Activated CD4-positive, alpha-beta T cell treated with anti-CD3 and anti-CD28 coated beads, Interleukin-2, amount 50 U/mL, for 16 hours (primary cell): ENCODE measurements around the gene MYMK.
"Not testable (repeated sequence)": the region's sequence is repeated elsewhere in the genome, so short reads cannot be mapped to it uniquely, and the experiment has no call there.

ENCODE experiments used
- DNase-seq: peaks from one replicate; pipeline ENCODE4 v3.0.0-alpha.2; 2020

MYMK gene, protein sequence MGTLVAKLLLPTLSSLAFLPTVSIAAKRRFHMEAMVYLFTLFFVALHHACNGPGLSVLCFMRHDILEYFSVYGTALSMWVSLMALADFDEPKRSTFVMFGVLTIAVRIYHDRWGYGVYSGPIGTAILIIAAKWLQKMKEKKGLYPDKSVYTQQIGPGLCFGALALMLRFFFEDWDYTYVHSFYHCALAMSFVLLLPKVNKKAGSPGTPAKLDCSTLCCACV

DNA sequence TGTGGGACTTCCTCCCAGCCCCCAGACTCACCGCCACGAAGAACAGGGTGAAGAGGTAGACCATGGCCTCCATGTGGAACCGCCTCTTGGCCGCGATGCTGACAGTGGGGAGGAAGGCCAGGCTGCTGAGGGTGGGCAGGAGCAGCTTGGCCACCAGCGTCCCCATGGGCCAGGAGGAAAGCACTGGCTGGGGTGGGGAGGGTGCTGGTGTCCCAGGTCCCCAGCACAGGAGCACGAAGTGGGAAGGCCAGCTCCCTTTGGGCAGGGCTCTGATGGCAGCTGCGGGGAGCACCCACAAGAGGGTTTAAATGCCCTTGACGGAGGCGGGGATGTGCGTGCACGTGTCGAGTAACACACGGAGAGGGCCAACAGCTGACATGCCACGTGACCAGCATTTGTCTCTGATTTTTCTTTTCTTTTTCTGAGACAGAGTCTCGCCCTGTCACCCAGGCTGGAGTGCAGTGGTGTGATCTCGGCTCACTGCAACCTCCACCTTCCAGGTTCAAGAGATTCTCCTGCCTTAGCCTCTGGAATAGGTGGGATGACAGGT lies at the start of gene MYMK:
Gene MYMK, minus strand, starts transcription at position 281 of the 550 bp plus-strand sequence. Its CDS starts 115 bp downstream, at position 166.
- no peak for DNase-seq

DNA sequence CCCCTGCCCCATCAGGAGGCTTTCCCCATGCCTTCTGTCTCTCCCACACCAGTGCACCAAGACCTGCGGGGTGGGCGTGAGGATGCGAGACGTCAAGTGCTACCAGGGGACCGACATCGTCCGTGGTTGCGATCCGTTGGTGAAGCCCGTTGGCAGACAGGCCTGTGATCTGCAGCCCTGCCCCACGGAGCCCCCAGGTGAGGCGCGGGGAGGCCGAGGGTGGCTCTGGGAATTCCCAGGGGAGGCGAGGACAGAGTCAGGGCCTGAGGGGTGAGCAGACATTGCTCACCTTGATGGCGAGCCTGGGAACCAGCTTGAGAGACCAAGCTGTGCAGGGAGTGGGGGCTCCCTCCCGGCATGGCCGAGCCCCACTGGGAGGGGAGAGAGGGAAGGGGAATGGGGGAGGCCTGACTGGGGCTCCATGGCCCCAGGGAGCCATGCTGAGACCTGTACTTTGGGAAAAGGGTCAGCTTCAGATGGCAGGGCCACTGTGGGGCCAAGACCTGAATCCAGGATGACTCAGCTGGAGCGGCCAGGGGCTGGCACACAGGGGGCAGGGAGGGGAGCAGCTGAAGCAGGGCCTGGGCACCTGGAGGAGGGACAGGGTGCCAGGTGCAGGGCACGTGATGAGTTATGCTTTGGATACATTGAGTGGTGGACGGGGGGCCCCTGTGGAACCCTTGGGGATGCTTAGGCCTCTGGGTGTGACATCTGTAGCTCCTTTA lies 49.2 kb upstream of the MYMK start:
- DNase-seq: no peak

DNA sequence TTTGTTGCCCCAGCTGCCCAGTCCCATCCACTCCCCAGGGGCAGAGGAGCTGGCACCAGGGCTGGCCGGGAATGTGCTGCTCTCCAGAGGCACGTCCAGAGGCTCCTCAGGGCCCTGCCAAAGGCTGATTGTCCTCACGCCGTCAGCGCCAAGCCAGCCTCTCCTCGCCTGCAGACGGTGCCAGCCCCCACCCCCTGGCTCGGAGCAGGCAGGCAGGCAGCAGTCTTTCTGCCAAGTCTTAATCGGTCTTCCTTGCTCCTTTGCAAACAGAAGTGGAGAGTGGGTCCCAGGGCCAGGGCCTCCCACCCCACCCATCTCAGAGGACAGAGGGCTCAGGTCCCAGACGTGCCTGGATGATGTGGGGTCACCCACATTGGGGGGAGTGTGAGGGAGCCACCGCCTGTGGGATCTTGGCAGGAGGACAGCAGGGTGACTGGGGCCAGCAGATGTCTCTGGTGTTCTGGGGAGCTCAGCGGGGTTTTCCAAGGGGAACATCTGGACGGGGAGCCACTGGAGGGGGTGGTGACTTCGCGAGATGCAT lies 48.1 kb upstream of the MYMK start:
- DNase-seq: no peak

DNA sequence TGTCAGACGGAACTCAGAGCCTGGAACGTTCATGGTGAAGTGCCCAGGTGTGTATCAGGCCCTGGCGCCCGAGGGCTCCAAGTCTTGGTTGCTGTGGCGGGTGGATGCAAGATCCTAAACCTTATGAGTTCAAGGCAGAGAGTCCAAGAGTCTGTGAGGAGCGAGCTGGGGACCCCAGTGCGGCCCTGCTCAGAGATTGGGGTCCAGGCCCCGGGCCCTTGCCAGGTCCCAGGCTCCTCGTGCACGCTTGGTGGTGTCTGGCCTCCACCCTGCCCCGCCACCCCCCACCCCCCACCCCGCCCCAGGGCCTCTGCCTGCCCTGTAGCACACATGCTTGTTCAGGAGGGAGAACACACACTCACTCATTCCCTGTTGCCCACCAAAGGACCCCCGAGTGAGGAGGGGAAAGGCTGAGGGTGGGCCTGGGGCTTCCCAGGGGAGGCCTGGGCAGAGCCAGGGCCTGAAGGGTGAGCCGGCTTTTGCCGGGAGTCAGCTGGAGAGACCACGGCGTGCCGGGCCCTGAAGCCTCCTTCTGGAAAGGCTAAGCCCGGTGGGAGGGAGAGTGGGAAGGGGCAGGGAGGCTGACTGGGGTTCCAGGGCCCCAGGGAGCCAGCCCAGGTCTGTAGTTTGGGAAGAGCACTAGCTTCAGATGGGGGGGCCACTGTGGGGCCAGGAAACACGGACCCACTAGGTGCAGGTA lies 47.3 kb upstream of the MYMK start:
- DNase-seq: no peak

DNA sequence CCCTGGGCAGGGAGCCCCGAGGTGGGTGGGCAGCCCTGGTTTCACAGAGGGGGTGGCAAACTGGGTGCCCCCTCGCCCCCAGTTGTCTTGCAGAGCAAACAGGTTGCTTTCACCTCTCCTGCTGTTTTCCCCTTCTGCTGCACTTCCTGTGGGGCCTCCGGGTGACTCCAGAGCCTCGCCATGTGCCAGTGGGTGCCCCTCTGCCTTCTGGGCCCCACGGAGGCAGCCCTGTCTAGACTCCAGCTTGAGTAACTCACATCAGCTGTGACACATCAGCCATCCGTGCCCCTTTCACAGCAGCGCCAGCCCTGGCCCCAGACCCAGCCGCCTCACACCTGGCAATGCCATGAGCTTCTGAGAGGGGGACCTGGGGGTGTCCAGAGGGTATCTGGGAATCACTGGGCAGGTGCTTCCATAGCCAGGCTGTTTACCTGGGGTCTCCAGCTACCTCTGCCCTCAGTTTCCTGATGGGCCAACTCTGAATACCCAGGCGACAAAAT lies 46.7 kb upstream of the MYMK start:
- DNase-seq: no peak

DNA sequence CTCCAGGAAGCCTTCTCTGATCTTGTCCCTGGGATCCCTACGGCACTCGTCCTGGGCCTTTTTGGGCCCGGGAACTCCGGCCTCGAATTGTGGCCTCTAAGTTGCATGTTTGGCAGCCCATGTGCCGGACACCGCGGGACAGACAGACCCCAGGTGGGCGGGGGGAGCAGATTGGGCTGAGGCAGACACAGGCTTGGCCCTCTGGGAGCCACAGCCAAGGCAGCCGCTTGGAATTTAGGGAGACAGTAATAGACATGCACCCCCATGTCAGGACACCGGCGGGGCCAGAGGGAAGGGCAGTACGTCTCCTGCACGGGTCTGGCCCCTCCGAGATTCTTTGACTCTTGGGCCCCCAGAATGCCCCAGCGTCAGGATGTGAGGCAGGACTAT lies 45.9 kb upstream of the MYMK start:
- no peak for DNase-seq

DNA sequence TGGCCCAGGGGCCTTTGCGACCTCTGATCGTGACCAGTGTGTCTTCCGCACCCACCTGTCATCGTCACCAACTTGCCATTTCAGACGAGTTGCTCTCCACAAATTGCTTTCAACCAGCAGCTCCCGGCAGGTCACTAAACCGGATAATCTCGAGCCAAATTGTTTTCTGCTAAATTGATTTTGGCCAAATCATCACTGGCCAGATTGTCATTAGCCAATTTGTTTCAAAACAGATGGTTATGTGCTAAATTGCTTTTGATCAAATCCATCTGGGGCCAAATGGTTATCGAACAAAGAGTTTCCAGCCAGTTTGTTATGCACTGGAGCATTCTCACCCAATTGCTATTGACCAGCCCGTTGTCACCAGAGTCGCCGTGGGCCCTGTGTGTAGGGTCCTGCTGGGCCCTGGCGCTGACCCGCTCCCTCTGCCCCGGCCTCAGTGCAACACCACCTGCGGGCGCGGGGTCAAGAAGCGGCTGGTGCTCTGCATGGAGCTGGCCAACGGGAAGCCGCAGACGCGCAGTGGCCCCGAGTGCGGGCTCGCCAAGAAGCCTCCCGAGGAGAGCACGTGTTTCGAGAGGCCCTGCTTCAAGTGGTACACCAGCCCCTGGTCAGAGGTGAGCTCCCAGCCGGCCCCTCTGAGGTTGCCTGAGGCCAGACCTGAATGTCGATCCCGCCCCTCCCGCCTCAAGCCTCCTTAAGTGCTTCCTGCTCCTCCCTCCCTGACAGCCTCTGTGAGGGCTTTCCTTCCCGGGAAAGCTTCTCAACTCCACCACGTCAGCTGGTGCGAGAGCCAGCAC lies 45.3 kb upstream of the MYMK start:
- DNase-seq: no peak

DNA sequence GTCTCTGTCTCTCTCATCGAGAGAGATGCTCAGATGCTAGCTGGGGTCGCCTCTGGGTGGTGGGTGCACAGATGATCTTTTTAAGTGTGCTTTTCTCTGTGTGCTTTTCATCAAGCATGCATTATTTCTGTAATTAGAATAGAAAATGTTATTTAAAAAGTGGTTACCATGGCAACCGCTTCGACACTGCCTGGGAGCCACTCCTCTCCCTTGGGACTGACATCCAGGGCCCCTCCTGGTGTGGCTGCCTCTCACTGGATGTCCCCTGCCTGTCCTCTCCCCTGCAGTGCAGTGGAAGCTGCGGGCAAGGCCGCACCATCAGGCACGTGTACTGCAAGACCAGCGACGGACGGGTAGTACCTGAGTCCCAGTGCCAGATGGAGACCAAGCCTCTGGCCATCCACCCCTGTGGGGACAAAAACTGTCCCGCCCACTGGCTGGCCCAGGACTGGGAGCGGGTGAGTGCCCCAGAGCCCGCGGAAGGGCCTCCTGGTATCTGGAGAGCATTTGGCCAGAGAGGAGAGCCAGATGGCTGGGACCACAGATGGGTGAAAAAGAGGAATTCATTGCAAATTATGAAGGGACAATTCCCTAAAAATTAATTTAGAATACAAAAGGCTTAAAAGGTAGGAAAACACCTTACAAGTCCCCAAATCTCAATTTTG lies 44.5 kb upstream of the MYMK start:
- DNase-seq: no peak

DNA sequence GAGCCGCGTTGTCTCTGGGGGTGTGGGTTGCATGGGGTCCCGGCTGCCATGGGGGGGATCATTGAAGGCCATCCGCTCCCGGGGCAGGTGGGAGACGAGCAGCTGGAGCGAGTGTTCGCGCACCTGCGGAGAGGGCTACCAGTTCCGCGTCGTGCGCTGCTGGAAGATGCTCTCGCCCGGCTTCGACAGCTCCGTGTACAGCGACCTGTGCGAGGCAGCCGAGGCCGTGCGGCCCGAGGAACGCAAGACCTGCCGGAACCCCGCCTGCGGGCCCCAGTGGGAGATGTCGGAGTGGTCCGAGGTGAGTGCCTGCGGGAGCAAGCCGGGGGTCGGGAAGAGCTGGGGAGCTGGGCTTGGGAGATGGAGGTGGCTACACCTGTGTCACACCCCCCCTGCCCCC lies 43.4 kb upstream of the MYMK start:
- no peak for DNase-seq

DNA sequence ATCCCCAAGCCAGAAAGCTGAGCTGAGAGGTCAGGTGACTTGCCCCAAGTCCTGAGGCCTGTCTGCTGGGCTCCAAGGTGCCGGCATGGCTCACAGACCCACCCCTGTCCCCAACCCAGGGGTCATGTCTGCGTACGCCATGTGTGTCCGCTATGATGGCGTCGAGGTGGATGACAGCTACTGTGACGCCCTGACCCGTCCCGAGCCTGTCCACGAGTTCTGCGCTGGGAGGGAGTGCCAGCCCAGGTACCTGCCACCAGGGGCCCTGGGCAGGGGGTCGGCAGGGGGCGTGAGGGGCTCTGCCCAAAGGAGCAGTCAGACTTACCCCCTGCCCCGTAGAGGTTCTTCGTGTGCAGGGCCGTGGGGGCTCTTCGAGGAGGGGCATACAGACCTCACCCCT lies 42.1 kb upstream of the MYMK start:
- no peak for DNase-seq

DNA sequence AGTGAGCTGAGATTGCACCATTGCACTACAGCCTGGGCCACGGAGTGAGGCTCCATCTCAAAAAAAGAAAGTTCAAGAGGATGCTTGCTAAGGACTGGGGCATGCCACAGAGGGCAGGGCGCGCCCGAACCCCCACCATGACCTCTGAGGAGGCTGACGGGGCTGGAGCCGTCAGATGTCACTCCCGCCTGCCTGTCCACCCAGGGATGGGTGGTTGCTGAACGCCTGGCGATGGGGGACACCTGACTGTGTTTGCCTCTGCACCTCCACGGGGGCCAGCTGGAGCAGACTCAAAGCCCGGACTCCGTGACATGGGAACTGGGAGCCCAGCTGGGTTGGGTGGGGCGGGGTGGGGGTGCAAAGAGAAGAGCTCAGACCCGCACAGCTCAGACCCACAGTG lies 41.6 kb upstream of the MYMK start:
- DNase-seq: no peak

DNA sequence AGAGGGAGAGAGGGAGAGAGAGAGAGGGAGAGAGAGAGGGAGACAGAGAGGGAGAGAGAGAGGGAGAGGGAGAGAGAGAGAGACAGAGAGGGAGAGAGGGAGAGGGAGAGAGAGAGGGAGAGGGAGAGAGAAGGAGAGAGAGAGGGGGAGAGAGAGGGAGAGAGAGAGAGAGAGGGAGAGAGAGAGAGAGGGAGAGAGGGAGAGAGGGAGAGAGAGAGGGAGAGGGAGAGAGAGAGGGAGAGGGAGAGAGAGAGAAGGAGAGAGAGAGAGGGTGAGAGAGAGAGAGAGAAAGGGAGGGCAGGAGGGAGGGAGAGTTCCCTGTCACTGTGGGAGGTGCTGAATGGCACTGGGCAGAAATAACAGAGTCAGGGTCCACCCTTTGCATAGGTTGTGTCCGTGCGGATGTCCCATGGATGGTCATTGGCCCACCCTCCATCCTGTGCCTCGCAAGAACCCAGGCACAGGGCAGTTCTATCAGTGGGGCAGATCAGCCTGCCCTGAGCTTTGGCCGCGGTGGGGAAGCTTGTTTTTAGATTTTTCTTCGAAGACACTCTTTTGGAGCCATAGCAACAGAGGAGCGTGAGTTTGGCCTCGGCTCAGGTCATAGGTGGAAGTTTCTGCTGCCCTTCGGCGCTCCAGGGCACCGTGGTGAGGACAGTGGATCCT lies 39.8 kb upstream of the MYMK start:
- DNase-seq: no peak

DNA sequence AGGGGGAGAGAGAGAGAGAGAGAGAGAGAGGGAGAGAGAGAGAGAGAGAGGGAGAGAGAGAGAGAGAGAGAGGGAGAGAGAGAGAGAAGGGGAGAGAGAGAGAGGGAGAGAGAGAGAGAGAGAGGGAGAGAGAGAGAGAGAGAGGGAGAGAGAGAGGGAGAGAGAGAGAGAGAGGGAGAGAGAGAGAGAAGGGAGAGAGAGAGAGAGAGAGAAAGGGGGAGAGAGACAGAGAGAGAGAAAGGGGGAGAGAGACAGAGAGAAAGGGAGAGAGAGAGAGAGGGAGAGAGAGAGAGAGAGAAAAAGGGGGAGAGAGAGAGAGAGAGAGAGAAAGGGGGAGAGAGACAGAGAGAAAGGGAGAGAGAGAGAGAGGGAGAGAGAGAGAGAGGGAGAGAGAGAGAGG lies 39.1 kb upstream of the MYMK start:
- DNase-seq: not testable (repeated sequence)

DNA sequence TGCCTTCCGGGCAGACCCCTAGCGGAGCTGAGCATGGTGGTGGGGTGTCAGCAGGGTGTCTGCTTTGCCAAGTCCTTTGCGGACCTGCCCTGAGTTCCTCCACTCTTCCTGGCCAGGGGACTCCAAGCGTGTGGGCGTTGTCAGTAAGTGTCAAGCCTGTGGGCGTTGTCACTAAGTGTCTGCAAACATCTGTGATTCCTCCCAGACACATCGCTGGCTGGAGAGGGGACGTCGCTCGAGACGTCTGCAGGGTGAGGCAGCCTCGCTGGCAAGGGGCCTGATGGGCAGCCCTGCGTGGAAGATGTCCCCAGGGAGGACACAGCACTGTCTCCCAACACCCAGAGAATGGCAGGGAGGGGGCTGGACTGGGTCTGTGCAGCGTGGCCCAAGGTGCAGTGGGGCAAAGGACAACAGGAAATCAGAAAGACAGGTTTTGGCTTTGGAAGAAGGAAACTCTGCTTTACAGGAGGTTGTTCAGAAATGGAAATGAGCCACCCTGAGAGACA lies 38.6 kb upstream of the MYMK start:
- no peak for DNase-seq

DNA sequence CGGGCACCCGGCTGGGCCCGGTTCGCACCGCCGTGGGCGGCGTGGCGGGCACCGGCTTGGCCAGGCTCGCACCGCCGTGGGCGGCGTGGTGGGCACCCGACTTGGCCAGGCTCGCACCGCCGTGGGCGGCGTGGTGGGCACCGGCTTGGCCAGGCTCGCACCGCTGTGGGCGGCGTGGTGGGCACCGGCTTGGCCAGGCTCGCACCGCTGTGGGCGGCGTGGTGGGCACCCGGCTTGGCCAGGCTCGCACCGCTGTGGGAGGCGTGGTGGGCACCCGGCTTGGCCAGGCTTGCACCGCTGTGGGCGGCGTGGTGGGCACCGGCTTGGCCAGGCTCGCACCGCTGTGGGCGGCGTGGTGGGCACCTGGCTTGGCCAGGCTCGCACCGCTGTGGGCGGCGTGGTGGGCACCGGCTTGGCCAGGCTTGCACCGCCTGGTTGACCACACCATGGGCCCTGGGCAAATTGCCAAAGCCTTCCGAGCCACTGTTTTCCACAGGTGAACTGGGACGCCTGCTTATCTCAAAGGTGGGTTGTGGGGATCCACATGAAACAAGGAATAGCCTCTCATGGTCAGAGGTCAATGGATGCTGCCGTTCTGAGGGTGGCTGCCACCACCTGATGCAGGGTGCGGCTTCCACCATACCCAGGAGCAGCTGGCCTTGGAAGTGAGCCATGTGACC lies 38.0 kb upstream of the MYMK start:
- no peak for DNase-seq

DNA sequence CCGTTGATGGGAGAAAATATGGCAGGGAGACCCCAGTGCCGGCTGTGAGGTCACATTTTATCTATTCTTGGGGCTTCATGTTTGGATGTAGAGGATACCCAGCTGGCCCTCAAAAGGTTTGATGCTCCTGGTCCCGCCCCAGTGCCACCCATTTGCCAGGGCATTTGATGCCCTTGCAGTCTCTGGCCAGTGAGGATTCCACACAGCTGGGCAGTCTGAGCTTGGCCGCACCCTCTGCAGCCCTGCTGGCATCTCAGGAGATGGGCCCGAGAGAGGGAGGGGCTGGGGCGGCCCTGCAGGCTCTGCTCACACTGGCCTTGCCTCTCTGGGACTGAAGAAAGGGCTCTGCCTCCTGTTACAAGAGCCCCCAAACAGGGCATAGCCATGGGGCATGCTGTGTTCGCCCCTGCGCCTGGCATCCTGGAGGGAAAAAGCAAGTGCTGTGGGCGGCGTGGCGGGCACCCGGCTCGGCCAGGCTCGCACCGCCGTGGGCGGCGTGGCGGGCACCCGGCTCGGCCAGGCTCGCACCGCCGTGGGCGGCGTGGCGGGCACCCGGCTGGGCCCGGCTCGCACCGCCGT lies 37.3 kb upstream of the MYMK start:
- no peak for DNase-seq

DNA sequence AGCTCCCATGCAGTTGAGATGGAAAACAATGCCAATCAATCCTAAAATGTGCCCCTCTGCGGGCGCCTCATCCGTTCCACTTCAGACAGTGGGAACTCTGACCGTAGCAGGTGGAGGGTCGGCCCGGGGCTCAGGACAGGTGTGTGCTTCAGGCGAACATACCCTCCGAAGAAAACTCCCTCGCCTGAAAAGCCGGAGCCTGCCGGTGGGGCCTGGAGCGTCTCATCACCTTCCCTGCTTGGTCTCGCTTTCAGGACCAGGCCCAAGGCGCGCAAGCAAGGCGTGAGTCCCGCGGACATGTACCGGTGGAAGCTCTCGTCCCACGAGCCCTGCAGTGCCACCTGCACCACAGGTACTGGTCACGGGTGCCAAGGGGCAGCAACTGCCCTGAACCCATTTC lies 36.2 kb upstream of the MYMK start:
- no peak for DNase-seq

DNA sequence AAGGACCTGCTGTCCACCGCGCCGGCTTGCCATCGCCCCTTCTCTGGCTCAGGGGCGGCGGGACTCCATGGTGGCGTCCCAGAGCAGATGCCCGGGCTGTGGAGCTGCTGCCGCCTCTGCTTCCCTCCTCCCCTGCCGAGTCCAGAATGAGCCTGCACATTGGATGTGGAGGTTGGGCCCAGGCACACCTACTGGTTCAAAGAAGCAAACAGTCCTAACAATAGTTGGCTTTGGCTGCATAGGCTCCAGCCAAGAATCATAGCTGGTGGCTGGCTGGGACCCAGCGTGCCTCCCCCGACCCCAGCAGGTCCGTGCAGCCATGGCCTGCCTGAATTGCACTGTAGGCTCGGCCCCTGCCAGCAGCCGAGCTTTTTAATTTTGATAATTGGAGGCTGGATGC lies 35.6 kb upstream of the MYMK start:
- no peak for DNase-seq

DNA sequence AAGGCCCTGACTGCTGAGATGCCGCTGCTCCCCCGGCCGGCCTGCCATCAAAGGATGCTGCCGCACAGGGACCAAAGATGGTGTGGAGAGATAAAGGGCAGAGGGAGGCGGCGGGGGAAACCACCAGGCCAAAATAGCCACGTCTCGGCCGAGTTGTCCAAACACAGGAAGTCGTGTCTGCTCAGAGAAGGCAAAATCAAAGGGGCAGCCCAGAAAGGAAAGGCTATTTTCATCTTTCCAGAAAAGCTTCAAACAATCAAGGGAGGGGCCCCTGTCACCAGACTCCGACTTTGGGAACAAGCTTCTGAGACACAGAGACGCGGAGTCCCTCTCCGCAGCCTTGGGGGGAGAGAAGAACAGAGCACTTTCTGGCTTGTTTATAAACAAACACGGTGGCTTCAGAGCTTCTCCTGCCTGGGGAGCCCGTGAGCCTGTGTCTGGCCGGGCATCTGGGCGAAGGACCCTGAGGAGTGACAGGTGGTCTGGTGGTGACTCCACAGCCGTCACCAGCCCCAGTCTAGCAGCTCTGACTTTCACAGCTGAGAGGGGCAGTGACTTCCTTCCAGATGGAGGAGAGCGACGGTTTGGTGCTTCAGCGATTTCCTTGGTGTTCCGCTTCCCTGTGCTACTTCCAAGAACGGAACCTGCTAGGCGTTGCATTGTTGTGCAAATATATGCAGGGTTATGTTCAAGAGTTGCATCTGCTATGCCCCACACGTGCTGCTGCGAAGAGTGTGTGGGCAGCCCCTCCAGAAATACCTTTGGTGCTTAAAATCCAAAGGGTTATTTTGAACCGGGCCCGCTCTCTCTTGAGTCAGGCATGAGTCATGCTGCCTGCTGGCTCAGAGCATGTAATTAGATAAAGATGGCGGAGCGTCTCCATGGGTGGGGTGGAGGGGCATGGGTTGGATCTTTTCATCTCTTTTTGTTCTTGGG lies 33.7 kb upstream of the MYMK start:
- DNase-seq: no peak
